Measurements from ENCODE around the gene LENG1.

Gene LENG1

GRCh38 chr19:54106716-54107115 lies 52.8 kb downstream of the LENG1 start:
- DNase-seq, result no peak

- DNase-seq, result no peak
These were observed 53.7 kb downstream of the LENG1 start for GRCh38 chr19:54105796-54106195.

Data from fibroblast of skin of right biceps (primary cell).